SK-N-MC (cell line): ENCODE measurements around the gene NLRP6.

Experiments used
- EZH2 ChIP-seq: fragments of 200-600 bp; sonication (generic); IDR thresholded peaks from one replicate; pipeline ENCODE4 v1.6.1; 2017; ENCODE audit warnings: antibody characterized with exemption
- FOXP2 ChIP-seq: optimal IDR thresholded peaks from 2 replicates; pipeline ENCODE3; 2011; ENCODE audit warnings: mild to moderate bottlenecking, moderate library complexity; ENCODE audit not compliant: insufficient read depth; ENCODE audit errors: extremely low read length, control extremely low read depth
- POLR2AphosphoS5 ChIP-seq: IDR thresholded peaks from 2 replicates; pipeline ENCODE4 v1.6.1; 2012; ENCODE audit warnings: mild to moderate bottlenecking, low read depth, low read length, borderline replicate concordance

GRCh38 chr11:287821-288477, 9.7 kb downstream of the NLRP6 start:
- TF ChIP-seq EZH2 (no peak), POLR2AphosphoS5 (no peak), FOXP2 (no peak)
